ENCODE measurements around the gene SMIM14. TPM values are rescaled to one million over a fixed set of nuclear protein-coding genes. Genes with fewer than 3 reads are reported as not detected.

The SMIM14 gene
- total RNA-seq, 1 donor from 2014 or later: 91.0 TPM

DNA sequence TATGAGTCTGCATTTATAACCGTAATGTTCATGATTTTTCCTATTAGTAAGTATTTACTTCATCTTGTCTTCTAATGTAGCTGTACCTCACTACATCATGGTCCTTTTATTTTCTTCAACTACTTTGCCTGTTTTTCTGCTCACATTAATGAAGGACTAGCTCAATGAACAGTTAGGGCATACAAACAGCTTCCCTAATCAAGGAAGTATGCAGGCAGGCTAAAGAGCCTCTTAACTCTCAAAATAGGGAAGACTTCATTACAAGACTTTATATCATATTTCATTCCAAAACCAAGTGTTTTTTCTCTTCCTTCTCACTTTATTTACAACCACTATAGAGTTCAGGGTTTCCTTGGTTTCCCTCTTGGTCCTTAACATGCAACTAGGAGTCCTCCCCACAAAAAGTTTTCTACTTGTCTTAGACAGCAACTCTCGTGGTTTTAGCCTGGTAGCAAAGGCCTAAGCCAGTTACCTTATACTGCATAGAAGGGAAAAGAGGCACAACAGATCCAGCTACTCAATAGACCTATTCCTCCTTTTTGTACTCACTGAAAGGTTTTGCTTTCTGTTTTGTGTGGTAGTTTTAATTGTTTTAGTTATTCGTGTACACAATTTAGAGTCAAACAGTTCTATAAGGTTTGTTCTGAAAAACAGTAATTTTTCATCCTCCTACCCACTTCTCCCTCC, 40.8 kb downstream of the SMIM14 start:
- Mint-ChIP-seq H3K4me1 (no peaks in the 10 kb centered on the region), H3K4me3 (no peak overlapping the region), H3K27ac (no peak overlapping the region), H3K27me3 (ENCODE audit: insufficient read depth, low read depth) (no peaks in the 10 kb centered on the region), H3K9me3 (no peaks in the 10 kb centered on the region), H3K36me3 (peaks cover 11% of the 10 kb centered on the region)
- H3K79me2 ChIP-seq (ENCODE audit: low read depth): no peaks in the 10 kb centered on the region
- H4K20me1 ChIP-seq (ENCODE audit: low read depth): no peaks in the 10 kb centered on the region
- no peak overlapping the region for H2AFZ ChIP-seq (replicated peaks)
- H3K36me3 ChIP-seq: no peaks in the 10 kb centered on the region
- H3K4me1 ChIP-seq: peaks cover 3% of the 10 kb centered on the region
- H3K4me2 ChIP-seq: no peak overlapping the region
- H3K9ac ChIP-seq: no peak overlapping the region
- H3F3A ChIP-seq (ENCODE audit: low read depth): peaks cover 7% of the 10 kb centered on the region
- H3K4me3 ChIP-seq: no peak overlapping the region
- no peak for DNase-seq (ENCODE audit: low spot score)
- H3K27ac ChIP-seq: peak overlapping the region; percentile 59
- no peak for TF ChIP-seq EZH2phosphoT487 (IDR thresholded peaks at IDR 0.05)
- TF ChIP-seq EZH2 (IDR thresholded peaks at IDR 0.05): no peak
- TF ChIP-seq, protein P1, sequence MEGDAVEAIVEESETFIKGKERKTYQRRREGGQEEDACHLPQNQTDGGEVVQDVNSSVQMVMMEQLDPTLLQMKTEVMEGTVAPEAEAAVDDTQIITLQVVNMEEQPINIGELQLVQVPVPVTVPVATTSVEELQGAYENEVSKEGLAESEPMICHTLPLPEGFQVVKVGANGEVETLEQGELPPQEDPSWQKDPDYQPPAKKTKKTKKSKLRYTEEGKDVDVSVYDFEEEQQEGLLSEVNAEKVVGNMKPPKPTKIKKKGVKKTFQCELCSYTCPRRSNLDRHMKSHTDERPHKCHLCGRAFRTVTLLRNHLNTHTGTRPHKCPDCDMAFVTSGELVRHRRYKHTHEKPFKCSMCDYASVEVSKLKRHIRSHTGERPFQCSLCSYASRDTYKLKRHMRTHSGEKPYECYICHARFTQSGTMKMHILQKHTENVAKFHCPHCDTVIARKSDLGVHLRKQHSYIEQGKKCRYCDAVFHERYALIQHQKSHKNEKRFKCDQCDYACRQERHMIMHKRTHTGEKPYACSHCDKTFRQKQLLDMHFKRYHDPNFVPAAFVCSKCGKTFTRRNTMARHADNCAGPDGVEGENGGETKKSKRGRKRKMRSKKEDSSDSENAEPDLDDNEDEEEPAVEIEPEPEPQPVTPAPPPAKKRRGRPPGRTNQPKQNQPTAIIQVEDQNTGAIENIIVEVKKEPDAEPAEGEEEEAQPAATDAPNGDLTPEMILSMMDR (IDR thresholded peaks at IDR 0.05): no peak
- H3K27me3 ChIP-seq: no peaks in the 10 kb centered on the region
- H3K9me3 ChIP-seq (ENCODE audit: low read depth): no peaks in the 10 kb centered on the region

- Mint-ChIP-seq H3K4me1 (no peaks in the 10 kb centered on the region), H3K9me3 (no peaks in the 10 kb centered on the region), H3K4me3 (no peak overlapping the region), H3K27me3 (ENCODE audit: insufficient read depth, low read depth) (no peaks in the 10 kb centered on the region), H3K36me3 (peaks cover 8% of the 10 kb centered on the region), H3K27ac (no peak overlapping the region)
- Histone ChIP-seq H3K27me3 (no peaks in the 10 kb centered on the region), H3K4me2 (no peak overlapping the region), H3K36me3 (no peaks in the 10 kb centered on the region), H4K20me1 (ENCODE audit: low read depth) (no peaks in the 10 kb centered on the region), H3K4me3 (no peak overlapping the region), H3K9ac (no peak overlapping the region), H3K27ac (peak overlapping the region; percentile 6), H2AFZ (replicated peaks) (no peak overlapping the region), H3K4me1 (peaks cover 3% of the 10 kb centered on the region), H3K79me2 (ENCODE audit: low read depth) (no peaks in the 10 kb centered on the region), H3F3A (ENCODE audit: low read depth) (peaks cover 7% of the 10 kb centered on the region), H3K9me3 (ENCODE audit: low read depth) (no peaks in the 10 kb centered on the region)
- no peak for DNase-seq (ENCODE audit: low spot score)
- TF ChIP-seq EZH2phosphoT487 (IDR thresholded peaks at IDR 0.05) (no peak), EZH2 (IDR thresholded peaks at IDR 0.05) (no peak)
- TF ChIP-seq, protein P1 (IDR thresholded peaks at IDR 0.05): no peak
Measured at GRCh38 chr4:39596971-39597370, 41.7 kb downstream of the SMIM14 start.

DNA sequence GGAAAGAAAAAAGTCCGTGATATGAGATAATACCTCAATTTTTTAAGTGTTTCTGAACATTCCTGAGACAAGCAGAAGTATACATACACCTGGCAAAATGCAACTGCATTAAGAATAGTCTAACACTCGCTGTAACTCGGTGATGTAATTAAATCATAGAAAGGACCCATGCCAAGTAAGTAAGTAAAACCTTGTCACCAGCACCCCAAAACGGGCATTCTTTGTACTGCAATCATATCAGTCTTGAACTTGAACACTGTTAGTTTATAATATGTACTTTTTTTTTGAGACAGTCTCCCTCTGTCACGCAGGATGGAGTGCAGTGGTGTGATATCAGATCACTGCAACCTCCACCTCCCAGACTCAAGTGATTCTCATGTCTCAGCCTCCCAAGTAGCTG, 47.4 kb downstream of the SMIM14 start:
- Histone ChIP-seq H3K9ac (no peak overlapping the region), H4K20me1 (ENCODE audit: low read depth) (no peaks in the 10 kb centered on the region), H3K27me3 (no peaks in the 10 kb centered on the region), H2AFZ (replicated peaks) (no peak overlapping the region), H3K27ac (no peak overlapping the region), H3K4me2 (no peak overlapping the region), H3K4me3 (no peak overlapping the region), H3F3A (ENCODE audit: low read depth) (no peaks in the 10 kb centered on the region), H3K4me1 (no peaks in the 10 kb centered on the region), H3K9me3 (ENCODE audit: low read depth) (no peaks in the 10 kb centered on the region), H3K36me3 (no peaks in the 10 kb centered on the region), H3K79me2 (ENCODE audit: low read depth) (no peaks in the 10 kb centered on the region)
- no peaks in the 10 kb centered on the region for H3K4me1 Mint-ChIP-seq
- H3K27me3 Mint-ChIP-seq (ENCODE audit: insufficient read depth, low read depth): no peaks in the 10 kb centered on the region
- H3K9me3 Mint-ChIP-seq: no peaks in the 10 kb centered on the region
- H3K36me3 Mint-ChIP-seq: peaks cover 2% of the 10 kb centered on the region
- H3K27ac Mint-ChIP-seq: no peak overlapping the region
- H3K4me3 Mint-ChIP-seq: no peak overlapping the region
- TF ChIP-seq EZH2 (IDR thresholded peaks at IDR 0.05) (no peak), EZH2phosphoT487 (IDR thresholded peaks at IDR 0.05) (no peak)
- TF ChIP-seq, protein P1 (IDR thresholded peaks at IDR 0.05): no peak
- no peak for DNase-seq (ENCODE audit: low spot score)

All from neural progenitor cell (in vitro differentiated cells).